Small intestine (tissue), 7 donors: Measurements from ENCODE around the gene IFNGR1. TPM values are rescaled to one million over a fixed set of nuclear protein-coding genes. Genes with fewer than 3 reads are reported as not detected.
A peak's percentile ranks its signal among the peaks of the same experiment; 100 is the strongest.

Source experiments
- DNase-seq, 2 donors: peaks; one replicate each; pipeline versions ENCODE4 v3.0.0 to v3.0.0-alpha.2; 2013
- FAIRE-seq: peaks from 2 replicates; lab custom pipeline; 2012; peaks lifted over from hg19 to GRCh38; lab: Jason Lieb, UNC
- H3K27ac ChIP-seq, 3 donors: one replicate each; pipeline ENCODE4 v1.5.1; 2013; ENCODE audit warnings: low read length in 2 of 3, mild to moderate bottlenecking in 2 of 3, control low read depth in 1 of 3, inconsistent platforms in 1 of 3, low read depth in 1 of 3, moderate library complexity in 1 of 3
- H3K27me3 ChIP-seq, 3 donors: one replicate each; pipeline ENCODE4 v1.6.1; 2013; ENCODE audit warnings: low read length in 3 of 3, inconsistent platforms in 1 of 3; ENCODE audit not compliant: control insufficient read depth in 3 of 3, insufficient read depth in 3 of 3
- H3K36me3 ChIP-seq, 3 donors: one replicate each; pipeline ENCODE4 v1.6.1; 2013; ENCODE audit warnings: low read length in 3 of 3, inconsistent platforms in 1 of 3, low read depth in 1 of 3, mild to moderate bottlenecking in 1 of 3, moderate library complexity in 1 of 3; ENCODE audit not compliant: control insufficient read depth in 3 of 3, insufficient read depth in 2 of 3
- H3K4me1 ChIP-seq, 3 donors: one replicate each; pipeline ENCODE4 v1.6.1; 2013; ENCODE audit warnings: low read length in 2 of 3, inconsistent platforms in 1 of 3, low read depth in 1 of 3, mild to moderate bottlenecking in 1 of 3, moderate library complexity in 1 of 3; ENCODE audit not compliant: control insufficient read depth in 3 of 3, insufficient read depth in 2 of 3
- H3K4me3 ChIP-seq, 3 donors: one replicate each; pipeline ENCODE4 v1.5.1; 2013; ENCODE audit warnings: low read length in 3 of 3, control low read depth in 1 of 3, inconsistent platforms in 1 of 3, low read depth in 1 of 3, mild to moderate bottlenecking in 1 of 3, moderate library complexity in 1 of 3
- H3K9me3 ChIP-seq, 2 donors: one replicate each; pipeline ENCODE4 v1.6.1; 2013; ENCODE audit warnings: low read depth in 1 of 2, low read length in 1 of 2; ENCODE audit not compliant: control insufficient read depth in 2 of 2, insufficient read depth in 1 of 2
- WGBS, 3 donors: extraction: QIAGEN DNeasy Blood & Tissue Kit; methylation state at CpG; one replicate each; pipeline ENCODE4 v1.1.7; 2013; 5-methylcytosine and 5-hydroxymethylcytosine counted together
- polyA plus RNA-seq, 4 donors: library from polyadenylated mRNA; stranded (reverse) in 3 of 4; unstranded in 1 of 4; fragments of 200-250 nt in 3 of 4; fragments of 120-200 nt in 1 of 4; gene quantifications; one replicate each; pipeline versions ENCODE4 v1.2.1 to v1.2.3, GENCODE V29; 2013
- donor health status: healthy with polysubstance abuse.
- donor health status: control.
- donor health status: control.
- donor health status: Bipolar disorder and iron deficiency.
- donor health status: healthy.

IFNGR1 gene
- polyA plus RNA-seq, 4 donors = 78.1 to 109 (median 90.5) TPM

DNA sequence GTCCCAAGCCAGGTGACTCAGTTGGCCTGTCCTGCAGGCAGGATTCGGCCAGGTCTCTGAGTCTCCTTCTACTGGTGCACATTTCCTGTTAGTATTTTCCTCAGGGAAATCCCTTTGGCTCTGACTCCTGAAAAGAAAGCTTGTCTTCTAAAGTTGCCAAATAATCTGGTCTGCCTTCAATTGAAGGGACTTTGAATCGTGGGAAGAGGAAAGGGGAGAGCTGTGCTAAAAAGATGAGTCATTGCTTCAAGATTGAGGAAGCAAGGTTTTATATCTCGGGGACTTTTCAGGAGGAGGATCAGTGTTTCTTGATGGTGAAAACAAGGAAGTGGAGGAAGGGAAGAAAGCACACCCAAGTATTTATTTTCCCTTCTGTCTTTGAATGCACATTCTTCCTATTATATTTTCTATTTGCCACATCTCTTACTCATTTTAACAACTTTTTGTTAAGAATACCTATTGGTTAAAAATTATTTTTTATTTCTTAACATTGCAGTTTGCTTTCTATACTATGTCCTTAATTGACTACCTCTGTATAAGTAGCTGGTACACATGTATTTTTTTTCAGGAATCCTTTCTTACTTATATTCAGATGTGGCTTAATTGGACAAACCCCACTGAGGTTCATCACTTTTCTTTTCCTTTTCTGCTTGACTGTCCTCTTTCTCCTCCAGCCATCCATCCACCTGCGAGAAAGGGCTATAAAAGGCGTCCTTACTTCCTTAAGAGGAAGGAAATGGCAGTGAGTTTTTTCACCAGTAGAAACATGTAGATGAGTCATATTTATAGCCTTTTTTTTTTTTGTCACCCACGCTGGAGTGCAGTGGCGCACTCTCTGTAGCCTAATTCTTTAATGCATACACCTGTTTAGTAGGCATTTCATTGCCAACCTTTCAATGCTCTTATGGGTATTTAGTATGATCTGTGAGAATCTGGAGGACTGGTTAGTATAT is 15.0 kb upstream of the IFNGR1 start:
- H3K4me1 ChIP-seq = peaks cover 2 to 25% (median 12%) of the 10 kb centered on the region in 3 donors
- H3K4me3 ChIP-seq = no peak overlapping the region
- 7 to 27% (median 19%) methylated on average over 7 of the region's 7 CpGs for WGBS, 3 donors
- H3K27me3 ChIP-seq = no peaks in the 10 kb centered on the region
- DNase-seq = peak; percentile 73 to 95
- H3K9me3 ChIP-seq = no peaks in the 10 kb centered on the region
- no peak for FAIRE-seq
- peak overlapping the region; percentile 69 to 94 (median 76) for H3K27ac ChIP-seq
- no peaks in the 10 kb centered on the region for H3K36me3 ChIP-seq

GRCh38 chr6:137231895-137232294 is 12.7 kb upstream of the IFNGR1 start:
- H3K4me1 ChIP-seq = peaks cover 4 to 28% (median 14%) of the 10 kb centered on the region in 3 donors
- peak in 1 of 2 donors; percentile 40 for DNase-seq
- H3K4me3 ChIP-seq = no peak overlapping the region
- peak overlapping the region in 1 of 3 donors; percentile 53 for H3K27ac ChIP-seq
- WGBS, 3 donors = 67 to 84% (median 71%) methylated on average over 4 of the region's 4 CpGs
- no peak for FAIRE-seq
- no peaks in the 10 kb centered on the region for H3K36me3 ChIP-seq
- no peaks in the 10 kb centered on the region for H3K27me3 ChIP-seq
- no peaks in the 10 kb centered on the region for H3K9me3 ChIP-seq

DNA sequence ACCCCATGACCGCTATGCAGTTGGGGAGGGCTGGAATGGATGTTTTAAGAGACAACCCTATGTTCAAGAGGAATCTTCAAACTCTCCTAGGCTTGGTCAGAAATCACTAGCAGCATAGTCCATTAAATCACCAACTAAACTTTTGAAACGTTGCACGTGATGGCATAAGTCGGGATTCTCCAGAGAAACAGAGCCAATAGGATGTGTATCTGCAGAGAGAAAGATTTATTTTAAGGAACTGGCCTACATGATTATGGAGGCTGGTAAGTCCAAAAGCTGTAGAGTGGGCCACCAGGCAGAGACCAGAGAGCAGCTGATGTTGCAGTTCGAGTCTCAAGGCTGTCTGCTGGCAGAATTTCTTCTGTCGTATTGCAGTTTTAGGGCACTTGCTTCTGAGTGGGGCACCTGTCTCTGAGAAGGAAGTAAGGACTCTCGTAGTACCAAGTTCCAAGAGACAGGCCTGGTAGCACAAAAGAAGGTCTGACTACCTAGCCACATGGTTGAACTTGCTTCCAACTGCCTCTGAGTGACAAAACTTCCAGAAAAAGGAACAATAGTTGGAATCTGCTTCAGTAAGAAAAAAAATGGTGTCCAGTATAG is 11.9 kb upstream of the IFNGR1 start:
- H3K36me3 ChIP-seq = no peaks in the 10 kb centered on the region
- peak overlapping the region in 1 of 3 donors; percentile 39 for H3K27ac ChIP-seq
- DNase-seq (no peak), FAIRE-seq (no peak)
- WGBS, 3 donors = 91 to 95% (median 93%) methylated on average over 7 of the region's 7 CpGs
- H3K4me3 ChIP-seq = no peak overlapping the region
- H3K9me3 ChIP-seq = no peaks in the 10 kb centered on the region
- no peaks in the 10 kb centered on the region for H3K27me3 ChIP-seq
- peaks cover 2 to 28% (median 10%) of the 10 kb centered on the region in 3 donors for H3K4me1 ChIP-seq

- FAIRE-seq (no peak), DNase-seq (no peak)
- H3K4me3 ChIP-seq = no peak overlapping the region
- H3K27ac ChIP-seq = peak overlapping the region in 1 of 3 donors; percentile 2
- no peaks in the 10 kb centered on the region for H3K36me3 ChIP-seq
- H3K4me1 ChIP-seq = peaks cover 2 to 28% (median 10%) of the 10 kb centered on the region in 3 donors
- WGBS, 3 donors = 85 to 93% (median 85%) methylated on average over 5 of the region's 5 CpGs
- H3K9me3 ChIP-seq = no peaks in the 10 kb centered on the region
- H3K27me3 ChIP-seq = no peaks in the 10 kb centered on the region
Measured at GRCh38 chr6:137230547-137230946, 11.4 kb upstream of the IFNGR1 start.

GRCh38 chr6:137229075-137229759 is 10.0 kb upstream of the IFNGR1 start:
- WGBS, 3 donors = 82 to 91% (median 90%) methylated on average over 3 of the region's 3 CpGs
- DNase-seq = no peak
- H3K36me3 ChIP-seq = no peaks in the 10 kb centered on the region
- no peak overlapping the region for H3K4me3 ChIP-seq
- FAIRE-seq = no peak
- H3K27ac ChIP-seq = peak overlapping the region in 1 of 3 donors; percentile 5
- H3K27me3 ChIP-seq = no peaks in the 10 kb centered on the region
- peaks cover 2 to 19% (median 10%) of the 10 kb centered on the region in 3 donors for H3K4me1 ChIP-seq
- H3K9me3 ChIP-seq = no peaks in the 10 kb centered on the region

- H3K4me3 ChIP-seq = no peak overlapping the region
- H3K27ac ChIP-seq = peak overlapping the region in 1 of 3 donors; percentile 27
- H3K27me3 ChIP-seq = no peaks in the 10 kb centered on the region
- no peaks in the 10 kb centered on the region for H3K9me3 ChIP-seq
- peaks cover 2 to 10% (median 8%) of the 10 kb centered on the region in 3 donors for H3K4me1 ChIP-seq
- no peaks in the 10 kb centered on the region for H3K36me3 ChIP-seq
- DNase-seq (peak; percentile 39 to 41), FAIRE-seq (no peak)
- 8 to 28% (median 11%) methylated on average over 4 of the region's 4 CpGs for WGBS, 3 donors
Measured at GRCh38 chr6:137227871-137228302, 8.7 kb upstream of the IFNGR1 start.

DNA sequence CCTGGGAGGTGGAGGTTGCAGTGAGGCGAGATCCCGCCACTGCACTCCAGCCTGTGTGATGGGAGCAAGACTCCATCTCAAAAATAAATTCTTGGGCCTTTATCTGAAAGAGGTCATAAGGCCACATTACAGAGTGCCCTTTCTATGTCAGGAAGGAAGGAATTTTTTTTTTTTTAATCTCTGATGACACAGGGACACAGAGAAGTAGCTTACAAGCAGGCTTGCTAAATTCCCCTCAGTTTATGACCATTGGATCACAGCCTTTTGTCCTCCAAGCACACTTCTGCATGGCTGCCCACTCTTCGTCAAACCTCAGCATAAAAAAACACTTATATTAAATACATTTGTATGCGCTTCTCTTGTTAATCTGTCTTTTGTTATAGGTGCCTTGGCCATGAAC is 7.5 kb upstream of the IFNGR1 start:
- Histone ChIP-seq H3K27me3 (no peaks in the 10 kb centered on the region), H3K4me3 (no peak overlapping the region), H3K27ac (no peak overlapping the region), H3K9me3 (no peaks in the 10 kb centered on the region), H3K4me1 (peaks cover 2 to 10% (median 4%) of the 10 kb centered on the region in 3 donors), H3K36me3 (no peaks in the 10 kb centered on the region)
- FAIRE-seq = no peak
- DNase-seq = no peak
- WGBS, 3 donors = 93 to 97% (median 95%) methylated on average over 4 of the region's 4 CpGs

DNA sequence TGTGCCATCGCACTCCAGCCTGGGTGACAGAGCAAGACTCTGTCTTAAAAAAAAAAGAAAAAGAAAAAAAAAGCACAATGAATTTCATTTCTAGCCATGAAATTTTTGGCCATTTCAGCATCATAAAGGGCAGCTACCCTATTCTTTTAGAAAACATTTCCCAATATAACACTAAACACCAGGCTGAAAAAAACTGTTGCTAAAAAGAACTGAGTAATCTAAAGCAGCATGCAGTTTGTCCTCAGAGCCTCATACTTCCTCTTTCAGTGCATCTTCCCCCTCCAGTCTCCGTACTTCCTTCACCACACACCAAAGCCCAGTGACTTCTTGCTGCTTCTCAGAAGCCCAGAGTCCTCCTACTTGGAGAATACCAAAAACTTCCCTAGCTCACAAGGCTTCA is 5.6 kb upstream of the IFNGR1 start:
- H3K4me3 ChIP-seq = no peak overlapping the region
- peaks cover 2 to 22% (median 4%) of the 10 kb centered on the region in 3 donors for H3K4me1 ChIP-seq
- H3K27ac ChIP-seq = peak overlapping the region in 1 of 3 donors; percentile 5
- WGBS, 3 donors = 83 to 92% (median 85%) methylated on average over 2 of the region's 2 CpGs
- DNase-seq = no peak
- H3K27me3 ChIP-seq = no peaks in the 10 kb centered on the region
- no peak for FAIRE-seq
- H3K36me3 ChIP-seq = no peaks in the 10 kb centered on the region
- no peaks in the 10 kb centered on the region for H3K9me3 ChIP-seq
